HAP-1 (cell line): ENCODE data around the gene CTSS.
"Not testable (repeated sequence)": the region's sequence is repeated elsewhere in the genome, so short reads cannot be mapped to it uniquely, and the experiment has no call there.

Experiments used
- DNase-seq, 2 experiments: peaks; one replicate each; pipeline ENCODE4 v3.0.0-alpha.2; 2016 to 2020; ENCODE audit warnings: low spot score in 2 of 2
- H3K27me3 ChIP-seq: fragments of 250-450 bp; sonication (Bioruptor Pico); 2 replicates; pipeline ENCODE4 v1.5.1; 2020; ENCODE audit warnings: low read depth, mild to moderate bottlenecking, moderate library complexity
- H3K36me3 ChIP-seq: fragments of 250-450 bp; sonication (Bioruptor Pico); replicated peaks from 2 replicates; pipeline ENCODE4 v1.5.1; 2020; ENCODE audit warnings: mild to moderate bottlenecking
- H3K4me1 ChIP-seq: fragments of 250-450 bp; sonication (Bioruptor Pico); 2 replicates; pipeline ENCODE4 v1.5.1; 2020; ENCODE audit warnings: mild to moderate bottlenecking
- H3K4me3 ChIP-seq: fragments of 250-450 bp; sonication (Bioruptor Pico); 2 replicates; pipeline ENCODE4 v1.5.1; 2020; ENCODE audit warnings: mild to moderate bottlenecking, moderate library complexity
- H3K9me3 ChIP-seq: fragments of 250-450 bp; sonication (Bioruptor Pico); 2 replicates; pipeline ENCODE4 v1.5.1; 2020; ENCODE audit warnings: mild to moderate bottlenecking, moderate library complexity
- in situ Hi-C: fragments of 300-500 bp; cut with MboI; formaldehyde crosslinking; loops from 3 replicates; pipeline ENCODE4 v1.14.3; 2020; ENCODE audit warnings: low sequenced_read_pairs, inconsistent platforms, mixed read lengths

Gene CTSS

DNA sequence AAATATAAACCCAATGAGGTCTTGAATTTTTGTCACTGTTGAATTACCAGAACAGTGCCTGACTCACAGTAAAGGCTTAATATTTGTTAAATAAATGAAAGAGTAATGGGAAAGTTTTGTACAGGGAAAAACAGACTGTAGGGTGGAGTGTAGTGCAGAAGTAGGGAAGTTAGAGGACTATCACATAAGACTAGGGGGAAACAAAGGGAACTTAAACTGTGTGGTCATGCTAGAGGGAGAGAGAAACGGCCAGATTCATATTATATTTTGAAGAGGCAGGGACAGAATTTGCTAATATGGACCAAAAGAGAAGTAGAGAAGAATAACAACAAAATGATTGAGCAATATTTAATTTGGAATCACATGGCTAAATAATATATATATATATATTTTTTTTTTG, 27.6 kb upstream of the CTSS start:
- Histone ChIP-seq H3K4me1 (no peaks in the 10 kb centered on the region), H3K9me3 (no peaks in the 10 kb centered on the region), H3K27me3 (no peaks in the 10 kb centered on the region), H3K4me3 (no peak overlapping the region), H3K36me3 (no peaks in the 10 kb centered on the region)
- DNase-seq = no peak
- in situ Hi-C loops = no loop called here

- Histone ChIP-seq H3K36me3 (no peaks in the 10 kb centered on the region), H3K4me1 (no peaks in the 10 kb centered on the region), H3K9me3 (no peaks in the 10 kb centered on the region), H3K4me3 (no peak overlapping the region), H3K27me3 (no peaks in the 10 kb centered on the region)
- in situ Hi-C loops = no loop called here
- DNase-seq = no peak
Observed at GRCh38 chr1:150791585-150791984, 26.0 kb upstream of the CTSS start.

GRCh38 chr1:150789396-150789795, 23.8 kb upstream of the CTSS start:
- H3K4me1 ChIP-seq = no peaks in the 10 kb centered on the region
- DNase-seq = no peak
- H3K4me3 ChIP-seq = no peak overlapping the region
- no peaks in the 10 kb centered on the region for H3K27me3 ChIP-seq
- in situ Hi-C loops = no loop called here
- H3K9me3 ChIP-seq = no peaks in the 10 kb centered on the region
- H3K36me3 ChIP-seq = no peaks in the 10 kb centered on the region

GRCh38 chr1:150788946-150789345, 23.4 kb upstream of the CTSS start:
- H3K9me3 ChIP-seq = no peaks in the 10 kb centered on the region
- in situ Hi-C loops = no loop called here
- no peaks in the 10 kb centered on the region; the same call in 1 of the 2 replicates for H3K27me3 ChIP-seq
- H3K36me3 ChIP-seq = no peaks in the 10 kb centered on the region
- no peak for DNase-seq
- H3K4me1 ChIP-seq = no peaks in the 10 kb centered on the region
- no peak overlapping the region for H3K4me3 ChIP-seq

DNA sequence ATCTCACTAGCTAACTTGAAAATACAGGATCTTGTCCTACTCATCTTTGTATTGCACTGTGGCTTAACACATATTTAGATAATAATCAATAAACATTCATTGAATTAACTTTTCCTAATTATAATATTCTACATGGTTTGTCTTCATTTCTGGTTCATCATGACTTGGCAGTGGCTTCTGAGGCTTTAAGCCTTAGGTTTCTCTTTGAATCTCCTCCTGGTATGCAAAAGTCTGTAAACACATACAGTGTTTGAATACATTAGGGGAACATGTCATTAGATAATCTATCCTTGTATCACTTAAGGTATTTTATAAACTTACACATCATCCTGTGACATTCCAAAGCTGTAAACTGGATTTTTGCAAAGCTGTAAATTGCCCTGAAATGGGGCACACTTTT, 21.9 kb upstream of the CTSS start:
- in situ Hi-C loops = no loop called here
- Histone ChIP-seq H3K36me3 (no peaks in the 10 kb centered on the region), H3K9me3 (no peaks in the 10 kb centered on the region), H3K4me3 (no peak overlapping the region), H3K4me1 (no peaks in the 10 kb centered on the region), H3K27me3 (no peaks in the 10 kb centered on the region; the same call in 1 of the 2 replicates)
- DNase-seq = no peak

DNA sequence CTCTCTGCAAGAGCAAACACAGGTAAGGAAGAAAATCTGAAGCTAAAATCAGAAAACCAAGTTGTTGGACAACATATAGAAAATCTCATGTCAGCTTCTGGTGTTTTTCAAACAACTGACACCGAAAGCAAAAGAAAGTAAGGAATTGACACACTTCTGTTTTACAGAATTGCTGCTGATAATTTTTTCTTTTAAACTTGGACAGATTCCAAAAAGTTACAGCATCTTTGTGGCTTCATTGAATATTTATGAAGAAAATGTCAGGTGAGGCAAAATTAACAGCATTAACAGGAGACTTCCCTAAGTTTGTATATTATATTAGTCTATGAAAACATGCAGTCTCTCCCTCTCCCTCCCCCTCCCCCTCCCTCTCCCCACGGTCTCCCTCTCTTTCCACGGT, 14.9 kb upstream of the CTSS start:
- H3K4me3 ChIP-seq = no peak overlapping the region
- H3K27me3 ChIP-seq = no peaks in the 10 kb centered on the region; the same call in 1 of the 2 replicates
- no peaks in the 10 kb centered on the region for H3K9me3 ChIP-seq
- DNase-seq = no peak
- no peaks in the 10 kb centered on the region for H3K36me3 ChIP-seq
- in situ Hi-C loops = no loop called here
- H3K4me1 ChIP-seq = no peaks in the 10 kb centered on the region

DNA sequence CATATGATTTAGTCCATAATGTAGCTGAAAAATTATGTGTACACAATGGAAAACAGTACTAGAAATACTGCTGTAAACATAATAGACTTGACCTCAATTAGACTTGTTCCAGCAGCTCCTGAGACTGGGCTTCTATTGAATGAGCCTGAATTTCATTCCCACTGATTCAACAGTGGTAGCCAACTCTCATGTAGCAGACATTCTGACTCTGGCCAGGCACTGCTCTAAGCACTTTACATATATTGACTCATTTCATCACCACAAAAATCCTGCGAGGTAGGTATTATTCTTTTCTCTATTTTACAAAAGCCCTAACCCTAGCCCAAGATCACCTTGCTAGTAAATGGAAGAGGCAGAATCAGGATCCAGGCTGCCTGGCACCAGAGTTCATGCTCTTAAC, 12.8 kb upstream of the CTSS start:
- H3K4me1 ChIP-seq = no peaks in the 10 kb centered on the region
- DNase-seq = no peak
- H3K9me3 ChIP-seq = no peaks in the 10 kb centered on the region
- in situ Hi-C loops = no loop called here
- no peak overlapping the region for H3K4me3 ChIP-seq
- no peaks in the 10 kb centered on the region for H3K36me3 ChIP-seq
- no peaks in the 10 kb centered on the region for H3K27me3 ChIP-seq

GRCh38 chr1:150777544-150777943, 12.0 kb upstream of the CTSS start:
- H3K36me3 ChIP-seq = no peaks in the 10 kb centered on the region
- H3K27me3 ChIP-seq = no peaks in the 10 kb centered on the region
- H3K4me1 ChIP-seq = no peaks in the 10 kb centered on the region
- H3K9me3 ChIP-seq = no peaks in the 10 kb centered on the region
- DNase-seq = no peak
- no peak overlapping the region for H3K4me3 ChIP-seq
- in situ Hi-C loops = no loop called here

DNA sequence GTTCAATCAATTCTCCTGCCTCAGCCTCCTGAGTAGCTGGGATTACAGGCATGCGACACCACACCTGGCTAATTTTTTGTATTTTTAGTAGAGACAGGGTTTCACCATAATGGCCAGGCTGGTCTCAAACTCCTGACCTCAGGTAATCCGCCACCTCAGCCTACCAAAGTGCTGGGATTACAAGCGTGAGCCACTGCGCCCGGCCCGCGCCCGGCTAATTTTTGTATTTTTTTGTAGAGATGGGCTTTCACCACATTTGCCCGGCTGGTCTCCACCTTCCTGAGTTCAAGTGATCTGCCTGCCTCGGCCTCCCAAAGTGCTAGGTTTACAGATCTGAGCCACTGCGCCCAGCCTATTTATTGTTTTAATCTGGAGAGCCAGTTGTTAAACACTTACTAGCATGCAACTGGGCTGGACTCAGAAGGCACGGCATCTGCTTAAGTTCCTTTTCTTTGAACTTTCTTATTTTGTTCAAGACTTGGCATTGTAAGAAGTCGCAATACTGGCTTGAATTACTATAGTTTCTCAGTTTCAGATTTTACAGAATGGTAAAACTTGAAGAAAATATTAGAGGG, 10.4 kb upstream of the CTSS start:
- H3K36me3 ChIP-seq, H3K9me3 ChIP-seq, H3K27me3 ChIP-seq, DNase-seq, H3K4me3 ChIP-seq, in situ Hi-C loops, H3K4me1 ChIP-seq: not testable (repeated sequence)

- H3K36me3 ChIP-seq = no peaks in the 10 kb centered on the region
- no peaks in the 10 kb centered on the region for H3K4me1 ChIP-seq
- in situ Hi-C loops = no loop called here
- no peak for DNase-seq
- H3K4me3 ChIP-seq = no peak overlapping the region
- H3K27me3 ChIP-seq = no peaks in the 10 kb centered on the region
- no peaks in the 10 kb centered on the region for H3K9me3 ChIP-seq
Observed at GRCh38 chr1:150775276-150775675, 9.7 kb upstream of the CTSS start.

DNA sequence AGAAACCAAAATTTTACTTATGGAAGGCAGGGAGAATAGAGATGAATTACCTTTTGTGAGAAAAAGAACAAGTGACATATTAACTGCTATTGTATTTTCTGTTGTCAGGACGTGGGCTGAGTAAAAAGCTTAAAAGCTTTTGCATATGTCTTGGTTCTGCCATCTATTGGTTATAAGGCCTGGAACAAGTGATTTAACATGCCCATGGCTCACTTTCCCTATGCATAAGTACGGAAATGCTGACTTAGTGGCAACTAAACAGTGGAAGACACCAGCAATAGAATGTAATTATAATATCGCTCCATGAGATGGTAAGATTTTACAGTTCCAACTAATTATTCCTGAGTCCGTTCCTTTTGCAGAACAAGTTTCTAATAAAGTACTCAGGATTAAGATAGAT, 6.7 kb upstream of the CTSS start:
- in situ Hi-C loops = no loop called here
- H3K9me3 ChIP-seq = no peaks in the 10 kb centered on the region
- no peak overlapping the region for H3K4me3 ChIP-seq
- H3K27me3 ChIP-seq = peaks cover 4% of the 10 kb centered on the region; the same call in 1 of the 2 replicates
- H3K4me1 ChIP-seq = no peaks in the 10 kb centered on the region
- no peak for DNase-seq
- H3K36me3 ChIP-seq = no peaks in the 10 kb centered on the region

GRCh38 chr1:150767704-150768103, 2.1 kb upstream of the CTSS start:
- DNase-seq, H3K27me3 ChIP-seq, H3K36me3 ChIP-seq, H3K4me3 ChIP-seq, in situ Hi-C loops, H3K4me1 ChIP-seq, H3K9me3 ChIP-seq: not testable (repeated sequence)

DNA sequence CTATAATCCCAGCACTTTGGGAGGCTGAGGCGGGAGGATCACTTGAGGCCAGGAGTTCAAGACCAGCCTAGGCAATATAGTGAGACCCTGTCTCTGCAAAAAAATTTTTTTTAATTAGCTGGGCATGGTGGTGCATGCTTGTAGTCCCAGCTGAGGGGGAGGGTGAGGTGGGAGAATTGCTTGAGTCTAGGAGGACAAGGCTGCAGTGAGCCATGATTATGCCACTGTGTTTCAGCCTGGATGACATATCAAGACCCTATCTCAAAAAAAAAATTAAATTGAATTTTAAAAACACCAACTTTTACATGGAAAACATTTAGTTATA, 361 bp upstream of the CTSS start:
- H3K9me3 ChIP-seq, H3K4me3 ChIP-seq, H3K4me1 ChIP-seq, H3K27me3 ChIP-seq, DNase-seq, in situ Hi-C loops, H3K36me3 ChIP-seq: not testable (repeated sequence)

DNA sequence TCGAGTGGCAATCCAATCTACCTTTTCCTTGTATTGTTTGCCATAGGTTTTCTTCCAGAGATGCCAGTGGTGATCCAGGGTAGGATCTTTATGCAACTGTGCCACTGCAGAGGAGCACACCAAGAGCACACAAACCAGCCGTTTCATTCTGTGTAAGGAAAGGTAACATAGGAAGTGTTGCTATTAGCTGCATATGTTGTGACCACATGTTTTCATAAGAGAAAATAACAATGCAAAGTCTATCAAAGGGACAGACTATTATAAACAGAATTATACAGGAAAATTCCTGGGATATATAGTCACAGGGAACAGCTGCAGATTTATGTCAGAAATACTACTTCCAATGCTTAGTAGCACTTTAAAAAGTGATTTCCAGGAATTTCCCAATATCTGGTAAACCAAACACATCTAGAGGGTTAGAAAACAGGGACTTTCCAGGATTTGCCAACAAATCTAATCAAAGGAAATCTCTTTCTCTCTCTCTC, 919 bp downstream of the CTSS start:
- Histone ChIP-seq H3K4me3 (no peak overlapping the region), H3K36me3 (no peaks in the 10 kb centered on the region), H3K27me3 (peaks cover 4% of the 10 kb centered on the region; the same call in 1 of the 2 replicates), H3K9me3 (no peaks in the 10 kb centered on the region), H3K4me1 (peaks cover 2% of the 10 kb centered on the region; the same call in 1 of the 2 replicates)
- no peak for DNase-seq
- in situ Hi-C loops = no loop called here

- Histone ChIP-seq H3K27me3 (no peaks in the 10 kb centered on the region), H3K4me3 (no peak overlapping the region), H3K4me1 (peaks cover 2% of the 10 kb centered on the region; the same call in 1 of the 2 replicates), H3K36me3 (no peaks in the 10 kb centered on the region), H3K9me3 (no peaks in the 10 kb centered on the region)
- in situ Hi-C loops = no loop called here
- no peak for DNase-seq
Observed at GRCh38 chr1:150763018-150763417, 2.6 kb downstream of the CTSS start.
